ENCODE measurements around the gene ABL1. TPM values are rescaled to one million over a fixed set of nuclear protein-coding genes. Genes with fewer than 3 reads are reported as not detected.
"Not testable (repeated sequence)": the region's sequence is repeated elsewhere in the genome, so short reads cannot be mapped to it uniquely, and the experiment has no call there.

ABL1 gene
- total RNA-seq, 1 experiment from 2014 or later = 83.6 TPM

DNA sequence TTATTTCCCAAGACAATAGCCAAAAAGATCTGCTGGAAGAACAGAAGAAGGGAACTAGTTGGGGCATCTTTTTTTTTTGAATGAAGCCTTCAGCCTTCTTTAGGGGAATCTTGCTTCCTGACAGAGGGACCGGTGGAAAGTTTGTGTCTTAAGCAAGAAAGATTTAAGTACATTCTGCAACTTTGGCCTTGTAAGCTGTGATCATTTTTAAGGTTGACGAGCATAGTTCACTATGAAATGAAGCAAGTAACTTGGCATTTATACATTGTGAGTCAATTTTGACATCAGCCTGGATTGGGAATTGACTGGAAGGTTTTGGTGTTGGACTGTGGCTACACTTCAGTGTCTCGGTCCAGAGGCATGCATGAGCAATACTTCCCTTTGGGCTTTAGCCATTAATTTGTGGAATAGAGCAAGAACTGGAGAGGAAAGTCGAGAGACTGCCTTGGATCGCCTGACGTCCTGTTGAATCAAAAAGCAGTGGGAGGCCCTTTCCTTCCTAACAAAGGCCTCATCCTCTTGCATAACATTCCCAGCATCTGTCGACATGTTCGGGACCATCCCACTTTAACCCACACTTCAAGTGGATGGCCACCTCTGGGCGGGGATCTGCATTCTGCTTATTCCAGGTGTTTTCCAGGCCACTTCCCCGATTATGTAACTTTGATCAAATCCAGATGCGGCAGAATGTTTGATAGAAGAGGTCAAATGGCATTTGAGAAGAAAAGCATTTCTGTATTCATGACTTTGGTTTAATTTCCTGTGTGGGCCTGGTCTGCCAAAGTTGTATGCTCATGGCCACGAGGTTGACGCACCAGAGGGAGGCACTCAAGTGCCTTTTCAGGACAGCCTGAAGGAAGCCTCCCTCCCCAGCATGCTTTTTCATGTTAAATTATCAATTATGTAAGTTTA is 12.5 kb downstream of the ABL1 start:
- peak overlapping the region in 1 of 2 experiments; percentile 58; a peak in 3 of 5 replicates for H3K4me3 Mint-ChIP-seq

DNA sequence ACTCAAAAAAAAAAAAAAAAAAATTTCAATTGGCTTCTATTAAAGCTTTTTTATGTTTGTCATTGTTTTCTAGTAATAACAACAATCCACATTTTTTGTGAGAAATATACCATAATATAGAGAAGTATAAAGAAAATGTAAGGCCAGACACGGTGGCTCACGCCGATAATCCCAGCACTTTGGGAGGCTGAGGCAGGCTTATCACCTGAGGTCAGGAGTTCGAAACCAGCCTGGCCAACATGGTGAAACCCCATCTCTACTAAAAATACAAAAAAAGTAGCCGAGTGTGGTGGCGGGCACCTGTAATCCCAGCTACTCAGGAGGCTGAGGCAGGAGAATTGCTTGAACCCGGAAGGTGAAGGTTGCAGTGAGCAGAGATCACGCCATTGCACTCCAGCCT is 13.5 kb downstream of the ABL1 start:
- not testable (repeated sequence) for H2BK15ac ChIP-seq (ENCODE audit: low read depth, low read length); H3K23me2 ChIP-seq (ENCODE audit: insufficient read length, low read depth, low read length, poor library complexity, severe bottlenecking); H4K8ac ChIP-seq (replicated peaks; ENCODE audit: insufficient read length, low read depth, low read length); H2BK20ac ChIP-seq (ENCODE audit: low read depth, low read length, poor library complexity, severe bottlenecking); H3K4ac ChIP-seq (ENCODE audit: low read depth, low read length); H2AFZ ChIP-seq (ENCODE audit: low read length); H3K4me1 ChIP-seq (ENCODE audit: insufficient read depth, low read length); DNase-seq; H2AK5ac ChIP-seq (ENCODE audit: insufficient read length, low read length); H3K27me3 ChIP-seq (ENCODE audit: insufficient read depth, low read length); H4K20me1 ChIP-seq (ENCODE audit: control insufficient read depth, insufficient read depth, insufficient read length); H3K56ac ChIP-seq (ENCODE audit: insufficient read length, low read depth, low read length); H3K23ac ChIP-seq (ENCODE audit: insufficient read length, low read depth, low read length); H3K14ac ChIP-seq (ENCODE audit: insufficient read depth, low read length); H4K5ac ChIP-seq (ENCODE audit: insufficient read length, low read depth, low read length); H3K27ac ChIP-seq (ENCODE audit: insufficient read length, low read depth, low read length); H3T11ph ChIP-seq (ENCODE audit: low read length); H3K9me3 Mint-ChIP-seq; H3K9me3 ChIP-seq (ENCODE audit: control insufficient read depth, low read depth, low read length); H3K79me1 ChIP-seq (ENCODE audit: insufficient read depth, low read depth, low read length, poor library complexity, severe bottlenecking); H3K27me3 Mint-ChIP-seq (ENCODE audit: low read depth); H3K18ac ChIP-seq (ENCODE audit: insufficient read length, low read depth, low read length); H3K27ac Mint-ChIP-seq; H2BK5ac ChIP-seq (ENCODE audit: insufficient read length, low read length); H3K4me2 ChIP-seq (ENCODE audit: insufficient read depth, insufficient read length, low read length); H3K9ac ChIP-seq (ENCODE audit: extremely low read depth, insufficient read length, low read length); H2BK12ac ChIP-seq (ENCODE audit: insufficient read length, low read depth, low read length); H3K4me3 Mint-ChIP-seq; H2BK120ac ChIP-seq (ENCODE audit: low read depth, low read length, poor library complexity, severe bottlenecking); H4K91ac ChIP-seq (ENCODE audit: insufficient read length, low read depth, low read length)
- Mint-ChIP-seq H3K36me3 (ENCODE audit: insufficient read depth in 1 of 3, low read depth in 3 of 3) (peaks cover 8 to 21% (median 8%) of the 10 kb centered on the region in 3 experiments), H3K4me1 (peaks cover 41 to 46% of the 10 kb centered on the region in 2 experiments)
- H3K79me2 ChIP-seq (ENCODE audit: insufficient read depth, low read length) = peaks cover 17% of the 10 kb centered on the region
- no CpG with 5 or more reads among the region's 8 CpGs for WGBS (ENCODE audit: extremely low coverage, insufficient read length, low lambda C conversion rate)

More for the DNA sequence above, 12.5 kb downstream of the ABL1 start:
- no CpG with 5 or more reads among the region's 13 CpGs for WGBS (ENCODE audit: extremely low coverage, insufficient read length, low lambda C conversion rate)
- peak; percentile 77 for DNase-seq
- Histone ChIP-seq H3K9ac (ENCODE audit: extremely low read depth, insufficient read length, low read length) (no peak overlapping the region), H4K20me1 (ENCODE audit: control insufficient read depth, insufficient read depth, insufficient read length) (no peaks in the 10 kb centered on the region), H3K4me2 (ENCODE audit: insufficient read depth, insufficient read length, low read length) (no peak overlapping the region), H3K9me3 (ENCODE audit: control insufficient read depth, low read depth, low read length) (no peaks in the 10 kb centered on the region), H2BK120ac (ENCODE audit: low read depth, low read length, poor library complexity, severe bottlenecking) (no peak overlapping the region), H3K4me1 (ENCODE audit: insufficient read depth, low read length) (peaks cover 4% of the 10 kb centered on the region; the same call in 1 of the 2 replicates), H2AFZ (ENCODE audit: low read length) (no peak overlapping the region), H3K56ac (ENCODE audit: insufficient read length, low read depth, low read length) (no peak overlapping the region), H3K14ac (ENCODE audit: insufficient read depth, low read length) (no peak overlapping the region), H4K91ac (ENCODE audit: insufficient read length, low read depth, low read length) (no peak overlapping the region), H2BK5ac (ENCODE audit: insufficient read length, low read length) (no peak overlapping the region), H3K23ac (ENCODE audit: insufficient read length, low read depth, low read length) (no peak overlapping the region), H3K23me2 (ENCODE audit: insufficient read length, low read depth, low read length, poor library complexity, severe bottlenecking) (no peaks in the 10 kb centered on the region), H2AK5ac (ENCODE audit: insufficient read length, low read length) (no peak overlapping the region), H3K79me2 (ENCODE audit: insufficient read depth, low read length) (peaks cover 22% of the 10 kb centered on the region), H4K5ac (ENCODE audit: insufficient read length, low read depth, low read length) (no peak overlapping the region), H3K18ac (ENCODE audit: insufficient read length, low read depth, low read length) (no peak overlapping the region), H4K8ac (replicated peaks; ENCODE audit: insufficient read length, low read depth, low read length) (no peak overlapping the region), H3K27me3 (ENCODE audit: insufficient read depth, low read length) (no peaks in the 10 kb centered on the region), H2BK15ac (ENCODE audit: low read depth, low read length) (no peak overlapping the region), H3K4ac (ENCODE audit: low read depth, low read length) (no peak overlapping the region), H3K79me1 (ENCODE audit: insufficient read depth, low read depth, low read length, poor library complexity, severe bottlenecking) (peaks cover 8% of the 10 kb centered on the region), H3K27ac (ENCODE audit: insufficient read length, low read depth, low read length) (peak overlapping the region; percentile 64), H2BK12ac (ENCODE audit: insufficient read length, low read depth, low read length) (no peak overlapping the region), H3T11ph (ENCODE audit: low read length) (no peak overlapping the region), H2BK20ac (ENCODE audit: low read depth, low read length, poor library complexity, severe bottlenecking) (no peak overlapping the region)
- TF ChIP-seq, protein P1, sequence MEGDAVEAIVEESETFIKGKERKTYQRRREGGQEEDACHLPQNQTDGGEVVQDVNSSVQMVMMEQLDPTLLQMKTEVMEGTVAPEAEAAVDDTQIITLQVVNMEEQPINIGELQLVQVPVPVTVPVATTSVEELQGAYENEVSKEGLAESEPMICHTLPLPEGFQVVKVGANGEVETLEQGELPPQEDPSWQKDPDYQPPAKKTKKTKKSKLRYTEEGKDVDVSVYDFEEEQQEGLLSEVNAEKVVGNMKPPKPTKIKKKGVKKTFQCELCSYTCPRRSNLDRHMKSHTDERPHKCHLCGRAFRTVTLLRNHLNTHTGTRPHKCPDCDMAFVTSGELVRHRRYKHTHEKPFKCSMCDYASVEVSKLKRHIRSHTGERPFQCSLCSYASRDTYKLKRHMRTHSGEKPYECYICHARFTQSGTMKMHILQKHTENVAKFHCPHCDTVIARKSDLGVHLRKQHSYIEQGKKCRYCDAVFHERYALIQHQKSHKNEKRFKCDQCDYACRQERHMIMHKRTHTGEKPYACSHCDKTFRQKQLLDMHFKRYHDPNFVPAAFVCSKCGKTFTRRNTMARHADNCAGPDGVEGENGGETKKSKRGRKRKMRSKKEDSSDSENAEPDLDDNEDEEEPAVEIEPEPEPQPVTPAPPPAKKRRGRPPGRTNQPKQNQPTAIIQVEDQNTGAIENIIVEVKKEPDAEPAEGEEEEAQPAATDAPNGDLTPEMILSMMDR (conservative IDR thresholded peaks at IDR 0.05) = peak; percentile 37; the same call in 1 of the 3 replicates
- Mint-ChIP-seq H3K27me3 (ENCODE audit: low read depth) (no peaks in the 10 kb centered on the region), H3K36me3 (ENCODE audit: insufficient read depth in 1 of 3, low read depth in 3 of 3) (peaks cover 4 to 17% (median 8%) of the 10 kb centered on the region in 3 experiments), H3K27ac (peak overlapping the region; percentile 95 to 97 (median 97)), H3K9me3 (no peaks in the 10 kb centered on the region), H3K4me1 (peaks cover 48 to 55% of the 10 kb centered on the region in 2 experiments)
